HG03442 (cell line): ENCODE data around the gene PDYN.

Source experiments
- ATAC-seq: cut with Tn5 transposase; IDR thresholded peaks from one replicate; pipeline ENCODE4 v1.9.1; 2021; ENCODE audit warnings: mild to moderate bottlenecking, moderate library complexity; ENCODE audit not compliant: unreplicated experiment

Gene PDYN

DNA sequence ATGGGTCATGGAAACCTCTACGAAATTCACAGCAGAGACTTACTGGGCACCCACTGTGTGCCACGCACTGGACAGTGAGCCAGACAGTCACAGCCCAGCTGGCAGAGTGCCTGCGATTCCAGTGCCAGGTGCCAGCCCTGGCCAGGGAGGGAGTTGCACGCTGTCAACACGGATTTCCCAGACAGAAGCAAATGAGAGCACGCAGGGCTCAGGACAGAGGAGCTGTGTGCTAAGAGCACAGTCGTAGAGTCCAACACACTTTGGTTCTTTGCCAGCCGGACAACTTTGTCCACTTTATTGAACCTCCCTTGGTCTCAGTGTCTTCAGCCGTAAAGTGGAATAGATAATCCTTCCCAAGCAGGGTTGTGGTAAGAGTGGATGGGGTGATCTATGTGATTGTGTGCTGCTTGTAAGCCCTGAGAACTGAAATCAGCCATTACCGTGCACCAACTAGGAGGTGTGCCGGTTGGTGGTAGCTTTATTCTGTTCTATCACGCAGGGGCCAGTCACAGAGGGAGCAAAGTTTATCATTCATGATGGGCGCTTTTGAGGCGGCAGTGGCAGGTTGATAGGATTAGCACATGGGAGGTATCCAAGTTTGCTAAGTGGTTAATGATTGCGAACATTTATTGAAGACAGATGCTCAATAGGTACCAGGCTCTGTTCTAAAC, 58.0 kb downstream of the PDYN start:
- no peak for ATAC-seq

DNA sequence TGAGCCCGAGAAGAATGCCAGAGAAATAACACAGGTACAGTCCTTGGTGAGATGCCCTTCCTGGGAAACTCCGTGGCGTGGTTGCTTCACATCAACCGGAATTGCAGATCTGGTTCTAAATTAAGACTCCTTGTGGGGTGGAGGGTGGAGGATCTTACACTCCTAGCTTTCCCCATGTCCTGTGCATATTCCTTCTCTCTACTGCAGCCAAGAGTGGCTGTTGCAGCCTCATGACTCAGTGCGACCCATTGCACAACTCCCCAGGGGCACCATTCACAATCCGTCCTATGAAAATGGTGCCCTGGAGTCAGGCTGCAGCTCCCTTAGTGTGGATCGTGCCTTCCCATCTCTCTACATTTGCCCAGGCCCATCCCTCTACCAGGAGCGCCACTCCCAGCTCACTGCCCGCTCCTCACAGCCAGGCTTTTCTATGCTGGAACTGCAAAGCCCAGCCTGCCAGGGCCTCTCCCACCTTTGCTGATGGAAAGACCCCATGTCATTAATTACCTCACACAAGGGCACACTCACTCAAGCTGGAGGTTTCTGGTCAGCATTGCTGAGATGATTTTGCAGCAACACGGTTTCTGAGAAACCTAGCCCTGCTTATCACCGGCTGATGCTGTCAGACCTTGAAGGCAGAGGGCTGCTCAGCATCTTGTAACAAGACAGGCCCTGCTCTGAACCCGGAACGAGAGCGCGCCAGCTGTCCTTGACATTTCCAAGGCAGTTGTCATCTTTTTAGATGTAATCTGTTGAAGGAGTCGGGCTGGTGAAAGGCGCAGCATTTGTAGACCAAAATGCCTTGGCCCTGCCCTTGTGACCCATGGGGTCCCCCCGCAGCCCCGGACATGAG, 58.9 kb downstream of the PDYN start:
- ATAC-seq = no peak

DNA sequence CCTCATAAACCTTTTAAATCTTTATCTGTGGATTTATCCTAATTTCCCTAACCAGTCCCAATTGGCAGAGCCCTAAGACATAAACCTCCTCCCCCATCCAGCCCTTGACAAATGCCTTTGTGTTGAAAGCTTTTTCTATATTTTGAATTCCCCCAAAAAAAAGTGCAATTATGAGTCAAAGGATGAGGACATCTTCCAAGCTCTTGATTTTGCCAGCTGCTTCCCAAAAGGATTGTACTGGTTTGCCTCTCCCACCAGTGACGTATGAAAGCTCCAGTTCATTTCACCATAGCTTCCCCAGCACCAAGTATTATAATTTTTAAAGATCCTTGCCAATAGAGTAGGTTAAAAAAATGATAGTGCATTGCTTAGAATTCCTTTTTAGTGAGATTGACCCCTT, 59.7 kb downstream of the PDYN start:
- ATAC-seq = no peak

DNA sequence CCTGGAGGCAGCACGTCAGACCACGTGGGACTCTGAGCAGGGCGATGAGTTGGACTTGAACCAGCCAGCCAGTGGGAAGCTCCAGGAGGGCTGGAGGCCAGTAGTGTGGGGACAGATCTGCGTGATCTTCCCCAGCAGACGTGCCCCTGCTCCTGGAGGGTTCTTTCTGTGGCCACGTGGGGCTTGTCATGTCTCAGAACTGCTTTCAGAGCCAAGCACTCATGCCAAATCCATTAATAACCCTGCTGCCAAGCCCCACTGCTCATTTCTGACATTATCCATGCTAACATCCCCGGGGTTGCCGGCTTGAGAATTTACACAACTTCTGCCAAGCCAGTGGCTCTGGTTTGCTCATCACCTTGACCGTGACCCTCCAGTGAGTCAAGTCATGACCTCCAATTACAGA, 60.4 kb downstream of the PDYN start:
- no peak for ATAC-seq

DNA sequence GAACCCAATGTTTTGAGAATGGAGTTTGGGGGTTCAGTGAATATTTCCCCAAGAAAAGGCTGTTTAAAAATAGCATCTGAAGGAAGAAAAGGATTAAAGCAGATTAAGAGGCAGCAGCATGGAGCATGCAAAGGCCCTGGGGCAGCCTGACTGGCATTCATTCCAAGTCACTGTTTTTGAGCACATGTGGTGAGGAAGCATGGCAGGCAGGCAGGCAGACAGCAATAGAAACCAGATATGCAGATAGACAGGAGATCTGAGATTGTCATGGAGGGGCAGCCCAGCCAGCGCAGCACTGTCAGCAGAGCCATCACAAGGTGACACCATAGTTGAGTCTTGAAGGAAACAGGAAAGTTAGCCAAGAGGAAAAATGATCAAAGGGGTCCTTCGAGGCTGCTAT, 60.9 kb downstream of the PDYN start:
- ATAC-seq = no peak

DNA sequence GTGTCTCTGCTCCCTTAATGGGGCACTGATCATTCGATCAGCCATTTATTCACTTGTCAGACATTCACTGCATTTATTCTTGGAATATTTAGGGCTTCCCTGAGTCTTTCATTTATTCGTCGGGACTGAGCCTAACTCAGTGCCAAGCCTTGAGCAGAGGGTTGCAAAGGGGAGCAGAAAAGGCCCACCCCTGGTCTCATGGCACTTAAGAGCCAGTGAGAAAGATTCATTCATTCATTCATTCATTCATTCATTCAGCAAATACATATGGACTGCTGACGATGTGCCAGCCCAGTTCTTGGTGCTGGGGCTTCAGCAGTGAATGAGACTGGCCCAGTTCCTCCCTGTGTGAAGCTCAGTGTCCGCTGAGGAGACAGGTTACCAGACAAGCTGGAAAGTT, 62.0 kb downstream of the PDYN start:
- no peak for ATAC-seq

DNA sequence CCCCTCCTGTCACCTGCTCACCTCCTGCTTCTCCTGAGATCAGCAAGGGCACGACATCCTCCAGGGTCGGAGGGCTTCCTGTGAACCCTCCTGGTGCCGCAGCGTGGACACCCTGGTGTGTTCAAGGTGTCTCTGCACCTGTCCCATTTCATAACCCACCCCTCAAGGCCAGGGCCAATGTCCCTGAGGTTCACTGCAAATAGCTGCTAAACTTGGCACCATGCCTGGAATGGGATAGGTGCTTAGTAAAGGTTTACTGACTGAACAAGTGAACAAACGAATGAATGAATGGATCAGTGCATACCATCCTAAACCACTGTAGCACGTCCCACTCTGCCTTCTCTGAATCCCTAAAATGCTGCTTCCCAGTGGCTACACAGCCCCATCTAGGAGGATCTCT, 63.7 kb downstream of the PDYN start:
- ATAC-seq = no peak

DNA sequence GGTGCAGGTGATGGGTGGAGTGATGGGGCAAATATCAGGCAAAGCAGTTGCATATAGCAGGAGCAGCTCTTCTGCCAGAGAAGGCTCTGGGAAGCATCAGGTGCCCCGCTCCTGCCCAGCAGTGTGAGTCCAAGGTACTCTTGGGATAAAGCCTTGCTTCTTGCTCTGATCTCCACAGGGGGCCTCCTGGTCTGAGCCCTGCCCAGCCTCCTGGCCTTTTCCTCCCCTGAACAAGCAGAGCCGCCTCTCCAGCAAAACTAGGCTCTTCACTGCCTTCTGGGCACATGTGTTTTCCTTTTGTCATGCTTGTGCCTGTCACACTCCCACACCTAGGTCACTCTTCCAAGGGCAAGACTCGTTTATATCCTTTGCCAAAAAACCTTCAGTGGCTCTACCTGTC, 64.4 kb downstream of the PDYN start:
- no peak for ATAC-seq

DNA sequence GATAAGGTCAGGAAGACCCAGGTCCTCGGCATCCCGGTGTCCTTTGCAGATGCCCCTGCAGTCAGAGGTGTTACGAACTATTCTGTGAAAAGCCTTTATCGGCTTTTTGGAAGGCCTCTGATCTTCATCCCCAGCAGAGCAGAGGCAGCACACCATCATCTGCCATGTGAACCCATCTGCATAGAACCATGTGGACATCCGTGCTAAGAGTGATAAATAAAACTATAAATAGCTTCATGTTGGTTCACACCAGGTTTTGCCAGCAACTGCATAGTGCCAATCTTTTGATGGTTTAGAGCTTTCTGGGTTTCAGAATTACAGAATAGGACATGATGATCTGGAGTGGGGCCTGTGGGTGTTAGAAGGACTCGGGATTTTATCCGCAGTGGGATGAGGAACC, 65.1 kb downstream of the PDYN start:
- ATAC-seq = no peak
